ENCODE data around the gene SRC.

DNA sequence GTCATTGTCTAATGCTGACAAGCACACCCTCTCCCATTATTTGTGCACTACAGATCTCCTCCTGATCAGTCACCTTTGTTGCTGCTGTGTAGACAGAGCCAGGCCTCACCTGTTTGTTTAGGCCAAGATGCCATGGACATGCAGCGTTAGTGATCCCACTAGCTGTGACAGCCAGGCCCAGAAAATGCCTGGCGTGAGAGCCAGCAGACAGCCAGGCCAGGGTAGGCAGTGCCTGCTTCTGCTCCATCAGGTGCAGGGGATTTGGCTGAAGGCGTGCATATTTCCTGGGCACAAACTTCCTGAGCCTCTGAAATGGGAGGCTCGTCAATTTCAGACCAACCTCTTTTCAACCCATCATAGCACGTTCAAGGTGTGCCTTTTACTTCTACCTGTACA is 29.2 kb upstream of the SRC start:
- no peak for TF ChIP-seq POLR2A (IDR thresholded peaks at IDR 0.05)
- TF ChIP-seq, protein P1, sequence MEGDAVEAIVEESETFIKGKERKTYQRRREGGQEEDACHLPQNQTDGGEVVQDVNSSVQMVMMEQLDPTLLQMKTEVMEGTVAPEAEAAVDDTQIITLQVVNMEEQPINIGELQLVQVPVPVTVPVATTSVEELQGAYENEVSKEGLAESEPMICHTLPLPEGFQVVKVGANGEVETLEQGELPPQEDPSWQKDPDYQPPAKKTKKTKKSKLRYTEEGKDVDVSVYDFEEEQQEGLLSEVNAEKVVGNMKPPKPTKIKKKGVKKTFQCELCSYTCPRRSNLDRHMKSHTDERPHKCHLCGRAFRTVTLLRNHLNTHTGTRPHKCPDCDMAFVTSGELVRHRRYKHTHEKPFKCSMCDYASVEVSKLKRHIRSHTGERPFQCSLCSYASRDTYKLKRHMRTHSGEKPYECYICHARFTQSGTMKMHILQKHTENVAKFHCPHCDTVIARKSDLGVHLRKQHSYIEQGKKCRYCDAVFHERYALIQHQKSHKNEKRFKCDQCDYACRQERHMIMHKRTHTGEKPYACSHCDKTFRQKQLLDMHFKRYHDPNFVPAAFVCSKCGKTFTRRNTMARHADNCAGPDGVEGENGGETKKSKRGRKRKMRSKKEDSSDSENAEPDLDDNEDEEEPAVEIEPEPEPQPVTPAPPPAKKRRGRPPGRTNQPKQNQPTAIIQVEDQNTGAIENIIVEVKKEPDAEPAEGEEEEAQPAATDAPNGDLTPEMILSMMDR (IDR thresholded peaks at IDR 0.05) = no peak
